Measurements from ENCODE around the gene TASOR.
A peak's percentile ranks its signal among the peaks of the same experiment; 100 is the strongest.

Gene TASOR

GRCh38 chr3:56684029-56684428 is 964 bp upstream of the TASOR start:
- no peak for DNase-seq

- peak; percentile 72 for DNase-seq
Measured at GRCh38 chr3:56682462-56683121, 473 bp downstream of the TASOR start.

GRCh38 chr3:56681984-56682461 is 1.0 kb downstream of the TASOR start:
- DNase-seq = no peak

- DNase-seq = no peak
Measured at GRCh38 chr3:56680054-56680580, 2.9 kb downstream of the TASOR start.

- no peak for DNase-seq
Measured at GRCh38 chr3:56677286-56677685, 5.8 kb downstream of the TASOR start.

- no peak for DNase-seq
Measured at GRCh38 chr3:56673781-56674457, 9.1 kb downstream of the TASOR start.

- no peak for DNase-seq
Measured at GRCh38 chr3:56667973-56668579, 15.0 kb downstream of the TASOR start.

- DNase-seq = no peak
Measured at GRCh38 chr3:56664823-56665222, 18.2 kb downstream of the TASOR start.

GRCh38 chr3:56655709-56656108 is 27.4 kb downstream of the TASOR start:
- DNase-seq = no peak

GRCh38 chr3:56654460-56654859 is 28.6 kb downstream of the TASOR start:
- DNase-seq = no peak

- DNase-seq = no peak
Measured at GRCh38 chr3:56645407-56645806, 37.7 kb downstream of the TASOR start.

GRCh38 chr3:56633602-56634535 is 49.2 kb downstream of the TASOR start:
- no peak for DNase-seq
